Neutrophil (primary cell): ENCODE measurements around the gene ZNF85.
"Not testable (repeated sequence)": the region's sequence is repeated elsewhere in the genome, so short reads cannot be mapped to it uniquely, and the experiment has no call there.

Source experiments
- H3K27ac ChIP-seq: fragments of 200-600 bp; sonication (generic); 2 replicates; pipeline ENCODE4 v1.5.1; 2016; ENCODE audit warnings: mild to moderate bottlenecking, moderate library complexity
- H3K27me3 ChIP-seq: fragments of 200-600 bp; sonication (generic); 2 replicates; pipeline ENCODE4 v1.6.0; 2016; ENCODE audit warnings: mild to moderate bottlenecking
- H3K36me3 ChIP-seq: fragments of 200-600 bp; sonication (generic); 2 replicates; pipeline ENCODE4 v1.5.1; 2017
- H3K4me1 ChIP-seq, 2 experiments: fragments of 200-600 bp in 1 of 2; sonication (generic) in 1 of 2; 1 replicate in 1 of 2; 2 replicates in 1 of 2; pipeline versions ENCODE4 v1.5.1 to v1.6.1; 2013 to 2016; ENCODE audit warnings: low read depth in 1 of 2, low read length in 1 of 2, mild to moderate bottlenecking in 1 of 2, moderate library complexity in 1 of 2; ENCODE audit not compliant: control insufficient read depth in 1 of 2, insufficient read depth in 1 of 2
- H3K4me3 ChIP-seq, 2 experiments: fragments of 200-600 bp in 1 of 2; sonication (generic) in 1 of 2; 1 replicate in 1 of 2; 2 replicates in 1 of 2; pipeline ENCODE4 v1.5.1; 2013 to 2016; ENCODE audit warnings: low read depth in 1 of 2, low read length in 1 of 2, mild to moderate bottlenecking in 1 of 2, moderate library complexity in 1 of 2
- H3K9me3 ChIP-seq: fragments of 200-600 bp; sonication (generic); 2 replicates; pipeline ENCODE4 v1.5.1; 2016
- TF ChIP-seq, protein P1 (sequence below): fragments of 200-600 bp; sonication (generic); IDR thresholded peaks from 2 replicates; pipeline ENCODE4 v1.5.1; 2016; ENCODE audit warnings: antibody characterized with exemption

The ZNF85 gene

DNA sequence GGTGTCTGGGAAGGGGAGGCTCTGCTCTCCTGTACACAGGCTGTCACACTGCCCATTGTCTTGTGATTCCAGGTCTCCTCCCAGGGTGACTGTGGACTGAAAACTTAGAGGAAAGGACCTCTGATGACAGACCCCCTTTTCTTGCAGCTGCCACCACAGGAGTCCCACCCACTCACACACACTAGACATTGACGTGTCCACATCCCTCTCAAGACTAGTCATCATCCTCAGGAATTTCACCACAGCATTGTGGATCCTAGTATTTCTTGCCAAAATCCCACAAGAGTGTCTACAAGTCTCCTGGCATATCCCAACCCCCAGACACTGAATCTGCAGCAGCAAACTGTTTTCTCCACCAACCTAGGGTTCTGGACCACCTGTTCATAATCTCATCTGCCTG, 5.3 kb downstream of the ZNF85 start:
- Histone ChIP-seq H3K4me1 (peaks cover 0 to 6% of the 10 kb centered on the region in 2 experiments), H3K27me3 (no peaks in the 10 kb centered on the region), H3K4me3 (no peak overlapping the region), H3K9me3 (no peaks in the 10 kb centered on the region), H3K27ac (no peak overlapping the region), H3K36me3 (no peaks in the 10 kb centered on the region)
- TF ChIP-seq, protein P1, sequence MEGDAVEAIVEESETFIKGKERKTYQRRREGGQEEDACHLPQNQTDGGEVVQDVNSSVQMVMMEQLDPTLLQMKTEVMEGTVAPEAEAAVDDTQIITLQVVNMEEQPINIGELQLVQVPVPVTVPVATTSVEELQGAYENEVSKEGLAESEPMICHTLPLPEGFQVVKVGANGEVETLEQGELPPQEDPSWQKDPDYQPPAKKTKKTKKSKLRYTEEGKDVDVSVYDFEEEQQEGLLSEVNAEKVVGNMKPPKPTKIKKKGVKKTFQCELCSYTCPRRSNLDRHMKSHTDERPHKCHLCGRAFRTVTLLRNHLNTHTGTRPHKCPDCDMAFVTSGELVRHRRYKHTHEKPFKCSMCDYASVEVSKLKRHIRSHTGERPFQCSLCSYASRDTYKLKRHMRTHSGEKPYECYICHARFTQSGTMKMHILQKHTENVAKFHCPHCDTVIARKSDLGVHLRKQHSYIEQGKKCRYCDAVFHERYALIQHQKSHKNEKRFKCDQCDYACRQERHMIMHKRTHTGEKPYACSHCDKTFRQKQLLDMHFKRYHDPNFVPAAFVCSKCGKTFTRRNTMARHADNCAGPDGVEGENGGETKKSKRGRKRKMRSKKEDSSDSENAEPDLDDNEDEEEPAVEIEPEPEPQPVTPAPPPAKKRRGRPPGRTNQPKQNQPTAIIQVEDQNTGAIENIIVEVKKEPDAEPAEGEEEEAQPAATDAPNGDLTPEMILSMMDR, result no peak

DNA sequence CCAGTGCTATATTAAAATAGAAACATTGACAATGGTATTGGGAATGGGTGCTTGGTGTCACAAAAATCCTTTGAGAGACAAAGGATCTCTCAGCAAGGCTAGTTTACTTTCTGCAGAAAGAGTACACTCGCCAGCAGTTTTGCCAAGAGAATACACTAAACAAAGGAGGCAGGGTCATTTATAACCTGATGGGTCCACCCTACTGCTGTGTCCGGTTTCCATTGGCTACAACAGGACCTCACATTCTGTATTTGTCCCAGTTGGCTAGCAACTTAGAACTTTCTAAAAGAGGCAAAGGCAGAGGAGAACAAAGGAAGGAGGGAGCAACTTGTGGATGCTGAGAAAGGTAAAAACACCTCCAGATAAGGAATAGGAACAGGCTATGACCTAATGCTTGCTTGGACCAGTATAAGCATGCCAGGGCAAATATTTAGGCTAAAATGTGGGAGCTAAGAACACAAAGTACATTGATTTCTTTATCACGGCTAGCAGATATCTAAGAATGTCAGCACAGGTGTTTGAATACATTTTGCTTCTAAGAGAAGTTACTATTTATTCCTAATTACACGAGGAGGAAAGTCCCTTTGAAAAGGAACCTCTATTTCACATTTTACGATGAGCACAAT, 13.4 kb downstream of the ZNF85 start:
- H3K9me3 ChIP-seq, H3K27ac ChIP-seq, H3K36me3 ChIP-seq, H3K4me3 ChIP-seq, H3K4me1 ChIP-seq, H3K27me3 ChIP-seq: not testable (repeated sequence)

DNA sequence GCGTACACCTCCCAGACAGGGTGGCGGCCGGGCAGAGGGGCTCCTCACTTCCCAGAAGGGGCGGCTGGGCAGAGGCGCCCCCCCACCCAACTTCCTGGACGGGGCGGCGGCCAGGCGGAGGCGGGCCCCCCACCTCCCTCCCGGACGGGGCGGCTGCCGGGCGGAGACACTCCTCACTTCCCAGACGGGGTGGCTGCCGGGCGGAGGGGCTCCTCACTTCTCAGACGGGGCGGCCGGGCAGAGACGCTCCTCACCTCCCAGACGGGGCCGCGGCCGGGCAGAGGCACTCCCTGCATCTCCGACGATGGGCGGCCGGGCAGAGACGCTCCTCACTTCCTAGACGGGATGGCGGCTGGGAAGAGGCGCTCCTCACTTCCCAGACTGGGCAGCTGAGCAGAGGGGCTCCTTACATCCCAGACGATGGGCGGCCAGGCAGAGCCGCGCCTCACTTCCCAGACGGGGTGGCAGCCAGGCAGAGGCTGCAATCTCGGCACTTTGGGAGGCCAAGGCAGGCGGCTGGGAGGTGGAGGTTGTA, 29.6 kb downstream of the ZNF85 start:
- not testable (repeated sequence) for H3K27ac ChIP-seq, H3K4me1 ChIP-seq, H3K36me3 ChIP-seq, H3K27me3 ChIP-seq, H3K4me3 ChIP-seq
- peaks cover 26% of the 10 kb centered on the region for H3K9me3 ChIP-seq

DNA sequence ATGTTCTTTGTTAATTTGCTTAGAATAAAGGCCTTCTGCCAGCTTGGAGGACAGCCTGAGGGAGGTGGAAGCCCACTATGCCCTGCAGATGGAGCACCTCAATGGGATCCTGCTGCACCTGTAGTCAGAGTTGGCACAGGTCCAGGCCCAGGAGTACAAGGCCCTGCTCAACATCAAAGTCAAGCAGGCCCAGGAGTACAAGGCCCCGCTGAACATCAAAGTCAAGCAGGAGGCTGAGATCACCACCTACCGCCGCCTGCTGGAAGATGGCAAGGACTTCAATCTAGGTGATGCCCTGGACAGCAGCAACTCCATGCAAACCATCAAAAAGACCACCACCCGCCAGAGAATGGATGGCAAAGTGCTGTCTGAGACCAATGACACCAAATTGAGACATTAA, 41.7 kb downstream of the ZNF85 start:
- no peaks in the 10 kb centered on the region for H3K27me3 ChIP-seq
- H3K9me3 ChIP-seq, result no peaks in the 10 kb centered on the region
- H3K36me3 ChIP-seq, result no peaks in the 10 kb centered on the region
- TF ChIP-seq, protein P1, result no peak
- H3K27ac ChIP-seq, result no peak overlapping the region
- no peaks in the 10 kb centered on the region for H3K4me1 ChIP-seq
- H3K4me3 ChIP-seq, result no peak overlapping the region

- no peaks in the 10 kb centered on the region for H3K27me3 ChIP-seq
- H3K9me3 ChIP-seq, result no peaks in the 10 kb centered on the region
- no peak overlapping the region for H3K27ac ChIP-seq
- no peaks in the 10 kb centered on the region for H3K4me1 ChIP-seq
- H3K36me3 ChIP-seq, result no peaks in the 10 kb centered on the region
- TF ChIP-seq, protein P1, result no peak
- H3K4me3 ChIP-seq, result no peak overlapping the region
Observed at GRCh38 chr19:20968092-20968491, 45.0 kb downstream of the ZNF85 start.

DNA sequence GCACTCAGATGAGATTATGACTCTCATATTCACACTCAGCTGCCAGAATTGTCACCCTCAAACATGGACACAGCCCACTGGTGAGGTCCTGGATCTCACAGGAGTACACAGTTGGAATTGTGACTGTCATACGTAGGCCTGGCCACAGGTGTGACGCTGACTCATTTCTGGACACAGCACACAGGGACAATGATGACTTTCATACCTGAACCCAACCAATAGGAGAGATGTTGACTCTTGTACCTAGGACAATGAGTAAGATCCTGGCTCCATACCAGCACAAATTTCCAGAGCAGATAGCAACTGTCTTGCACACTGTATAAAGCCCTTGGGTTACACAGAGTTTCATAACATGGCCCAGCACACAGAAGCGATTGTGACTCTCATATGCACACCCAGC, 46.4 kb downstream of the ZNF85 start:
- Histone ChIP-seq H3K9me3 (no peaks in the 10 kb centered on the region), H3K36me3 (no peaks in the 10 kb centered on the region), H3K4me3 (no peak overlapping the region), H3K27me3 (no peaks in the 10 kb centered on the region), H3K27ac (no peak overlapping the region), H3K4me1 (no peaks in the 10 kb centered on the region)
- TF ChIP-seq, protein P1, result no peak

- H3K9me3 ChIP-seq, result no peaks in the 10 kb centered on the region
- H3K4me3 ChIP-seq, result no peak overlapping the region
- H3K27ac ChIP-seq, result no peak overlapping the region
- no peaks in the 10 kb centered on the region for H3K27me3 ChIP-seq
- TF ChIP-seq, protein P1, result no peak
- no peaks in the 10 kb centered on the region for H3K36me3 ChIP-seq
- H3K4me1 ChIP-seq, result no peaks in the 10 kb centered on the region
Observed at GRCh38 chr19:20969898-20970297, 46.8 kb downstream of the ZNF85 start.

DNA sequence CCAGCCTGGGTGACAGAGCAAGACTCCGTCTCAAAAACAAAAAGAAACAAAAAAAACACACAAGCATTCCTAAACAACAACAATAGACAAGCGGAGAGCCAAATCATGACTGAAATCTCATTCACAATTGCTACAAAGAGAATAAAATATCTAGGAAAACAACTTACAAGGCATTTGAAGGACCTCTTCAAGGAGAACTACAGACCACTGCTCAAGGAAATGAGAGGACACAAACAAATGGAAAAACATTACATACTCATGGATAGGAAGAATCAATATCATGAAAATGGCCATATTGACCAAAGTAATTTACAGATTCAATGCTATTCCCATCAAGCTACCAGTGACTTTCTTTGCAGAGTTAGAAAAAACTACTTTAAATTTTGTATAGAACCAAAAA, 69.7 kb downstream of the ZNF85 start:
- not testable (repeated sequence) for H3K4me1 ChIP-seq, H3K27ac ChIP-seq, H3K9me3 ChIP-seq, H3K4me3 ChIP-seq, H3K27me3 ChIP-seq, H3K36me3 ChIP-seq
